SH-SY5Y (cell line): ENCODE data around the gene FRMD8.

ENCODE experiments used
- GATA2 ChIP-seq: IDR thresholded peaks from 2 replicates; pipeline ENCODE4 v1.6.1; 2011; ENCODE audit warnings: mild to moderate bottlenecking, low read depth, low read length
- GATA3 ChIP-seq: IDR thresholded peaks from 2 replicates; pipeline ENCODE4 v1.6.1; 2011; ENCODE audit warnings: low read depth, mild to moderate bottlenecking, low read length, moderate library complexity

DNA sequence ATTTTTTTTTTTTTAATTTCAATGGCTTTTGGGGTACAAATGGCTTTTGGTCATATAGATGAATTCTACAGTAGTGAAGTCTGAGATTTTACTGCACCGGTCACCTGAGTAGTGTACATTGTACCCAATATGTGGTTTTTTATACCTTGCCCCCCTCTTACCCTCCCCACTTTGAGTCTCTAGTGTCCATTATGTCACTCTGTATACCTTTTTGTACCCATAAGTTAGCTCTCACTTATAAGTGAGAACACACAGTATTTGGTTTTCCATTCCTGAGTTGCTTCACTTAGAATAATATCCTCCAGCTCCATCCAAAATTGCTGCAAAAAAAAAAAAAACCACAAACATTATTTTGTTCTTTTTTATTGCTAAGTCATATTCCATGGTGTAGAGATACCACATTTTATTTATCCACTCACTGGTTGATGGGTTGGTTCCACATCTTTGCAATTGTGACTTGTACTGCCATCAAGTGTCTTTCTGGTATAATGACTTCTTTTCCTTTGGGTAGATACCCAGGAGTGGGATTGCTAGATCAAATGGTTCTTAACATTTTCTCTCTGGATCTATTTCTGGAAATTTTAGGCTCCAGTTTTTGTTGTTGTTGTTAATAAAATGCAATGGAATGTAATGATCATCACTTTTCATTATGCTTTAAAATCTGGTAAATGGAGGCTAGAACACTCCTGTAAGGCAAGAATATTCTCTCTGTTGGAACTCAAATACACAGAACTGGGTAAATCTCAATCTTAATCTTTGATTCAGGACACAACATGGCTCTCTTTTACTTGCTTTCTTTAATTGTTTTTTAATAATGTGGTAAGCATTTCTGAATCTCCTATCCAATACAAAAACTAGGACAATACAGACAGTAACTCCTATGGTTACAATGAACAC lies 46.5 kb downstream of the FRMD8 start:
- no peak for TF ChIP-seq GATA2
- no peak for TF ChIP-seq GATA3
